ENCODE results near the gene TMEM106A. TPM values are rescaled to one million over a fixed set of nuclear protein-coding genes. Genes with fewer than 3 reads are reported as not detected.
A peak's percentile ranks its signal among the peaks of the same experiment; 100 is the strongest.

Gene TMEM106A
- total and polyA plus RNA-seq, 2 of the 13 experiments (the other 11 are each of a cell fraction or from before 2014, with no cell fraction given) = 16.9 to 35.9 TPM

DNA sequence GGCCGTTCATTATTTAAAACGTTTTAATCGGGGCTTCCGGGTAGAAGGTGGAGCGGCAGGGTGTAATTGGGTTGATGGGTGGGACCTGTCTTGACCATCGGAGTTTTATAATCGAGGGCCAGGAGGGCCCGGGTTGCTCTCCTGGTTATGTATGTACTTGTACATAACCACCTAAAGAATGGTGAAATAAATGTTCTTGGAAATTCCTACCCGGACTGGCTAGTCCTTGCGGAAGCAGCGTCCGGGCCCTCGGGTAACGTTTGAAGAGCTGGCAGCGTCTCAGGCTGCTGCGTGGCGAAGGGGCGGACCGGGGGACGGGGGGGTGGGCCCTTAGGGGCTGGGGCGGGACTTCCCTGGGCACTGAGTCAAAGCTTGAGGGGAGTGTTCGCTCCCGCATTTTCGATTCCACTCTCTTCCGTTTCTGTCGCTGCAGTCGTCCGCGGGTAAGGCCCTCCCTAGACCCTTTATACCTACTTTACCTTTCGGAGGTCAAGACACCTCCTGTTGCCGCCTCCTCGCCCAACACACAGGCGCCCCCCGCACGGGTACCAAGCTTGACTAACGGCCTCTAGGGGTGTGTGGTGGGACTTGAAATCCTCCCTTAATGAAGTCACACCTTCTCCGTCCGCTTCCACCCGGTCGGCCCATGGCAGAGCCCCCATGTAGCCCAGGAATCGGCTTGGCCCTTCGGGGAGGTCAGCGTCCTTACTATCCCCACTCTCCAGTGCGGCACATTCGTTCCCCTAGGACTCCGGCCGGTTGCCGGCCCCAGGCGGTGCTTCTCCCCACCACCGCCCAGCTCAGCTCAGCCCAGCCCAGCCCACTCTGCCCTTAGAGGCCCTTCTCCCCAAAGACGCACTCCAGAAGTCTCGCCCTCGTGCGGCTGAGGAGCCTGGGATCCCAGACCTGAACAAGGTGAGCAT, at the start of gene TMEM106A (continued):
- TF ChIP-seq HOMEZ (CRISPR knock-in tag; IDR thresholded peaks at IDR 0.05; ENCODE audit: low read depth) = no peak
- peak; percentile 75 for TF ChIP-seq AGO1 (IDR thresholded peaks at IDR 0.05; ENCODE audit: low read depth, low read length, poor library complexity, severe bottlenecking)
- TF ChIP-seq PAF1 (CRISPR knock-in tag; IDR thresholded peaks at IDR 0.05) = 0 out of 2 replicates have a peak, but pooled peaks have one; percentile 13
- no peak for TF ChIP-seq SP1 (IDR thresholded peaks at IDR 0.05)
- TF ChIP-seq SP1 (CRISPR knock-in tag; IDR thresholded peaks at IDR 0.05) = peak; percentile 36; the same call in 1 of the 2 replicates
- TF ChIP-seq RFXAP (CRISPR knock-in tag; IDR thresholded peaks at IDR 0.05; ENCODE audit: borderline replicate concordance) = peak; percentile 55; the same call in 1 of the 2 replicates
- no peak for TF ChIP-seq RAD51 (IDR thresholded peaks at IDR 0.05; ENCODE audit: borderline replicate concordance)
- TF ChIP-seq ZNF891 (CRISPR knock-in tag; IDR thresholded peaks at IDR 0.05) = peak; percentile 98
- TF ChIP-seq ZNF567 (CRISPR knock-in tag; IDR thresholded peaks at IDR 0.05; ENCODE audit: borderline replicate concordance) = 0 out of 2 replicates have a peak, but pooled peaks have one; percentile 49
- TF ChIP-seq HOXA5 (CRISPR knock-in tag; IDR thresholded peaks at IDR 0.05) = peak; percentile 48; the same call in 1 of the 2 replicates
- 0 out of 2 replicates have a peak, but pooled peaks have one; percentile 12 for TF ChIP-seq TP53 (CRISPR knock-in tag; conservative IDR thresholded peaks at IDR 0.05)
- TF ChIP-seq, protein P1, sequence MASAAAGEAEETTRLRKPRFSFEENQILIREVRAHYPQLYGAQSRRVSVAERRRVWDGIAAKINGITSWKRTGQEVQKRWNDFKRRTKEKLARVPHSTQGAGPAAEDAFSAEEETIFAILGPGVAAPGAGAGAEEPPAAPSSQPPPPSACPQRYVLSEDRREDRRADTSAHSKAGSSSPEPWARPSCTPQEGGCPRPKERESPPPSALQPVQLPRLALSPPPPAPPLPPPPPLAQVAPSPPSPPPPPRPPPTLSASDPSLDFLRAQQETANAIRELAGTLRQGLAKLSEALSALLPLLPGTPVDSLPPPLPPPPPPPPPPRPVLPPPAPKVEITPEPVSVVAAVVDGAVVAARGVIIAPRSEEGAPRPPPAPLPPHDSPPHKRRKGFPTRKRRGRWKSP (CRISPR knock-in tag; IDR thresholded peaks at IDR 0.05) = peak; percentile 76; the same call in 1 of the 2 replicates
- peak; percentile 61; the same call in 1 of the 2 replicates for TF ChIP-seq GLI4 (CRISPR knock-in tag; IDR thresholded peaks at IDR 0.05; ENCODE audit: borderline replicate concordance)
- peak; percentile 46; the same call in 1 of the 2 replicates for TF ChIP-seq ZSCAN30 (CRISPR knock-in tag; IDR thresholded peaks at IDR 0.05)
- TF ChIP-seq, protein P2, sequence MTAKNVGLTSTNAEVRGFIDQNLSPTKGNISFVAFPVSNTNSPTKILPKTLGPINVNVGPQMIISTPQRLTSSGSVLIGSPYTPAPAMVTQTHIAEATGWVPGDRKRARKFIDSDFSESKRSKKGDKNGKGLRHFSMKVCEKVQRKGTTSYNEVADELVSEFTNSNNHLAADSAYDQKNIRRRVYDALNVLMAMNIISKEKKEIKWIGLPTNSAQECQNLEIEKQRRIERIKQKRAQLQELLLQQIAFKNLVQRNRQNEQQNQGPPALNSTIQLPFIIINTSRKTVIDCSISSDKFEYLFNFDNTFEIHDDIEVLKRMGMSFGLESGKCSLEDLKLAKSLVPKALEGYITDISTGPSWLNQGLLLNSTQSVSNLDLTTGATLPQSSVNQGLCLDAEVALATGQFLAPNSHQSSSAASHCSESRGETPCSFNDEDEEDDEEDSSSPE (CRISPR knock-in tag; IDR thresholded peaks at IDR 0.05) = no peak
- no peak for TF ChIP-seq DNMT1 (CRISPR knock-in tag; IDR thresholded peaks at IDR 0.05)
- 0 out of 2 replicates have a peak, but pooled peaks have one; percentile 64 for TF ChIP-seq ZNF20 (CRISPR knock-in tag; IDR thresholded peaks at IDR 0.05)
- TF ChIP-seq SIN3A (IDR thresholded peaks at IDR 0.05; ENCODE audit: borderline replicate concordance, low read depth, low read length) = peak; percentile 90
- TF ChIP-seq MTA1 (CRISPR knock-in tag; IDR thresholded peaks at IDR 0.05; ENCODE audit: borderline replicate concordance) = peak; percentile 62; the same call in 1 of the 2 replicates
- TF ChIP-seq, protein P3, sequence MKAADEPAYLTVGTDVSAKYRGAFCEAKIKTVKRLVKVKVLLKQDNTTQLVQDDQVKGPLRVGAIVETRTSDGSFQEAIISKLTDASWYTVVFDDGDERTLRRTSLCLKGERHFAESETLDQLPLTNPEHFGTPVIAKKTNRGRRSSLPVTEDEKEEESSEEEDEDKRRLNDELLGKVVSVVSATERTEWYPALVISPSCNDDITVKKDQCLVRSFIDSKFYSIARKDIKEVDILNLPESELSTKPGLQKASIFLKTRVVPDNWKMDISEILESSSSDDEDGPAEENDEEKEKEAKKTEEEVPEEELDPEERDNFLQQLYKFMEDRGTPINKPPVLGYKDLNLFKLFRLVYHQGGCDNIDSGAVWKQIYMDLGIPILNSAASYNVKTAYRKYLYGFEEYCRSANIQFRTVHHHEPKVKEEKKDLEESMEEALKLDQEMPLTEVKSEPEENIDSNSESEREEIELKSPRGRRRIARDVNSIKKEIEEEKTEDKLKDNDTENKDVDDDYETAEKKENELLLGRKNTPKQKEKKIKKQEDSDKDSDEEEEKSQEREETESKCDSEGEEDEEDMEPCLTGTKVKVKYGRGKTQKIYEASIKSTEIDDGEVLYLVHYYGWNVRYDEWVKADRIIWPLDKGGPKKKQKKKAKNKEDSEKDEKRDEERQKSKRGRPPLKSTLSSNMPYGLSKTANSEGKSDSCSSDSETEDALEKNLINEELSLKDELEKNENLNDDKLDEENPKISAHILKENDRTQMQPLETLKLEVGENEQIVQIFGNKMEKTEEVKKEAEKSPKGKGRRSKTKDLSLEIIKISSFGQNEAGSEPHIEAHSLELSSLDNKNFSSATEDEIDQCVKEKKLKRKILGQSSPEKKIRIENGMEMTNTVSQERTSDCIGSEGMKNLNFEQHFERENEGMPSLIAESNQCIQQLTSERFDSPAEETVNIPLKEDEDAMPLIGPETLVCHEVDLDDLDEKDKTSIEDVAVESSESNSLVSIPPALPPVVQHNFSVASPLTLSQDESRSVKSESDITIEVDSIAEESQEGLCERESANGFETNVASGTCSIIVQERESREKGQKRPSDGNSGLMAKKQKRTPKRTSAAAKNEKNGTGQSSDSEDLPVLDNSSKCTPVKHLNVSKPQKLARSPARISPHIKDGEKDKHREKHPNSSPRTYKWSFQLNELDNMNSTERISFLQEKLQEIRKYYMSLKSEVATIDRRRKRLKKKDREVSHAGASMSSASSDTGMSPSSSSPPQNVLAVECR (CRISPR knock-in tag; IDR thresholded peaks at IDR 0.05; ENCODE audit: borderline replicate concordance) = peak; percentile 72; the same call in 1 of the 2 replicates
- TF ChIP-seq MXD4 (CRISPR knock-in tag; IDR thresholded peaks at IDR 0.05) = no peak

Measured in HepG2 (cell line).